Bronchial epithelial cell (primary cell): ENCODE measurements around the gene NBAS. TPM values are rescaled to one million over a fixed set of nuclear protein-coding genes. Genes with fewer than 3 reads are reported as not detected.

Experiments
- DNase-seq: peaks from one replicate; pipeline ENCODE4 v3.0.0-alpha.2; 2010; ENCODE audit warnings: low read depth
- FAIRE-seq: peaks from 2 replicates; lab custom pipeline; 2011; peaks lifted over from hg19 to GRCh38; lab: Jason Lieb, UNC
- H3K27me3 ChIP-seq: 2 replicates; pipeline ENCODE4 v1.5.1; 2011; ENCODE audit warnings: low read length; ENCODE audit not compliant: control insufficient read depth, insufficient read depth
- H3K36me3 ChIP-seq: 2 replicates; pipeline ENCODE4 v1.5.1; 2011; ENCODE audit warnings: low read length; ENCODE audit not compliant: control insufficient read depth, insufficient read depth
- H3K4me3 ChIP-seq: 2 replicates; pipeline ENCODE4 v1.5.1; 2011; ENCODE audit warnings: mild to moderate bottlenecking, low read depth, low read length, control low read depth
- CTCF ChIP-seq: IDR thresholded peaks from 2 replicates; pipeline ENCODE4 v1.5.1; 2011; ENCODE audit warnings: mild to moderate bottlenecking, moderate library complexity, low read length, control low read depth, inconsistent platforms; ENCODE audit not compliant: insufficient read depth, severe bottlenecking
- total RNA-seq: library from RNA; depleted of rRNA; stranded (reverse); fragments of >200 nt; gene quantifications from 2 replicates; pipeline ENCODE4 v1.2.1, GENCODE V29; 2014

NBAS gene
- total RNA-seq, 1 donor from 2014 or later: 78.2 TPM

DNA sequence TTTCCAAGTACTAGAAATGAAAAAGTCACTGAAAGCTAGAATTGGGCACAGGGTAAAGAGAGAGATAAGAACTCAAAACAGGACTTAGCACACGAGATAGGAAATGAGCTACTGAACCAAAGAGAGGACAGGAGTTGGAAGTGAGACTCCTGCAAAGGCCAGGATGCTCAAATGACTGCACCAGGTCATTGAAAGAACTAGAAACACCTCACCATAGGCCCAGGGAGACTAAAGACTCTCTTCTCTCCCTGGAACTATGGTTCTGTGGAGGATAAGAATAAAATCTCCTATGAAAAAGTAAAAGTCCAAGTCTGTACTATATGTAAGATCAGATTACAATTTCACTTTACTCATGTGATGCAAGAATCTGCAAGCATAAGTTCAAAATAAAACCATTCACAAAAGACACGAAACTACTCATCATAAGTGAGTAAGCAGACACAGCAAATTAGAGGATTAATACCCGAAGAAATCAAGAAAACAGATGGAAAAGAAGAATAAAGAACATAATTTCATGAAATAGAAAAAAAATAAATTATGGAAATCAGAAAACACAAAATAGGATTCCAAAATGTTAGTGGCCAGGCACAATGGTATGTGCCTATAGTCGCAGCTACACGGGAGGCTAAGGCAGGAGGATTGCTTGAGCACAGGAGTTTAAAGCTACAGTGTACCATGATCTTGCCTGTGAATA, 6.5 kb downstream of the NBAS start:
- DNase-seq (no peak), FAIRE-seq (peak; percentile 58)
- TF ChIP-seq CTCF: no peak
- H3K36me3 ChIP-seq: peaks cover 3% of the 10 kb centered on the region
- no peaks in the 10 kb centered on the region for H3K27me3 ChIP-seq
- no peak overlapping the region for H3K4me3 ChIP-seq

GRCh38 chr2:15553951-15554350, 7.2 kb downstream of the NBAS start:
- FAIRE-seq (no peak), DNase-seq (no peak)
- peaks cover 3% of the 10 kb centered on the region for H3K36me3 ChIP-seq
- no peaks in the 10 kb centered on the region for H3K27me3 ChIP-seq
- no peak overlapping the region for H3K4me3 ChIP-seq
- TF ChIP-seq CTCF: no peak

GRCh38 chr2:15553519-15553918, 7.6 kb downstream of the NBAS start:
- Histone ChIP-seq H3K27me3 (no peaks in the 10 kb centered on the region), H3K4me3 (no peak overlapping the region), H3K36me3 (peaks cover 3% of the 10 kb centered on the region)
- FAIRE-seq (no peak), DNase-seq (no peak)
- no peak for TF ChIP-seq CTCF

DNA sequence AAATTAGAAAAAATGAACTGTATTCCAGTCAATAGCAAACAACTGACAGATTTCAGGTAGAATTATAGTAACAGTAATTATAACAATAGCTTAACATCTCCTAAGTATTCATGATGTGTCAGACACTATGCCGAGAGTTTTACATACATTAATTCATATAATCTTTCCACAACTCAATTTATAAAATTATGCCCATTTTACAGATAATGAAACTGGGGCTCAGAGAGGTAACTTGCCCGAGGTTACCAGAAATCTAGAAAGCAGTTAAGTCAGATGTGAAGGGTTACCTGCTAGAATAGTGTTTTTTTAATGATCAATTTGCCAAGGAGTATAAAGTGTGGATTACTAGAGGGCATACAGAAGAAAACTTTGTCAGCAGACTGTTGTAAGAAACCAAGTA, 12.2 kb downstream of the NBAS start:
- H3K36me3 ChIP-seq: peaks cover 1% of the 10 kb centered on the region
- no peak for TF ChIP-seq CTCF
- no peak overlapping the region for H3K4me3 ChIP-seq
- no peak for FAIRE-seq
- DNase-seq: no peak
- H3K27me3 ChIP-seq: no peaks in the 10 kb centered on the region

- Histone ChIP-seq H3K36me3 (no peaks in the 10 kb centered on the region), H3K4me3 (no peak overlapping the region), H3K27me3 (no peaks in the 10 kb centered on the region)
- FAIRE-seq (no peak), DNase-seq (peak; percentile 9)
- no peak for TF ChIP-seq CTCF
Measured at GRCh38 chr2:15547115-15547876, 13.8 kb downstream of the NBAS start.
